Dedifferentiated amniotic fluid mesenchymal stem cell (primary cell): Measurements from ENCODE around the gene ESYT3.
"Not testable (repeated sequence)": the region's sequence is repeated elsewhere in the genome, so short reads cannot be mapped to it uniquely, and the experiment has no call there.

Experiments used
- DNase-seq: peaks from one replicate; pipeline ENCODE4 v3.0.0-alpha.2; 2016; ENCODE audit errors: extremely low spot score

Gene ESYT3

GRCh38 chr3:138461896-138462295 lies 27.5 kb downstream of the ESYT3 start:
- DNase-seq: no peak

GRCh38 chr3:138463724-138464490 lies 29.5 kb downstream of the ESYT3 start:
- DNase-seq: no peak

GRCh38 chr3:138464491-138464860 lies 30.1 kb downstream of the ESYT3 start:
- DNase-seq: no peak

- no peak for DNase-seq
Observed at GRCh38 chr3:138465451-138465850, 31.0 kb downstream of the ESYT3 start.

GRCh38 chr3:138465925-138466324 lies 31.5 kb downstream of the ESYT3 start:
- DNase-seq: no peak

- no peak for DNase-seq
Observed at GRCh38 chr3:138467931-138468330, 33.5 kb downstream of the ESYT3 start.

- no peak for DNase-seq
Observed at GRCh38 chr3:138468451-138468850, 34.0 kb downstream of the ESYT3 start.

- no peak for DNase-seq
Observed at GRCh38 chr3:138468886-138469285, 34.5 kb downstream of the ESYT3 start.

- no peak for DNase-seq
Observed at GRCh38 chr3:138469874-138470273, 35.5 kb downstream of the ESYT3 start.

- no peak for DNase-seq
Observed at GRCh38 chr3:138470687-138471086, 36.3 kb downstream of the ESYT3 start.

- DNase-seq: no peak
Observed at GRCh38 chr3:138471481-138471880, 37.1 kb downstream of the ESYT3 start.

- no peak for DNase-seq
Observed at GRCh38 chr3:138472141-138472825, 37.9 kb downstream of the ESYT3 start.

- no peak for DNase-seq
Observed at GRCh38 chr3:138473391-138473790, 39.0 kb downstream of the ESYT3 start.

GRCh38 chr3:138474163-138474562 lies 39.7 kb downstream of the ESYT3 start:
- DNase-seq: no peak

- no peak for DNase-seq
Observed at GRCh38 chr3:138476526-138476925, 42.1 kb downstream of the ESYT3 start.

GRCh38 chr3:138477120-138477519 lies 42.7 kb downstream of the ESYT3 start:
- DNase-seq: no peak

- DNase-seq: no peak
Observed at GRCh38 chr3:138477801-138478200, 43.4 kb downstream of the ESYT3 start.

GRCh38 chr3:138479438-138479863 lies 45.0 kb downstream of the ESYT3 start:
- DNase-seq: no peak

- not testable (repeated sequence) for DNase-seq
Observed at GRCh38 chr3:138484672-138485071, 50.3 kb downstream of the ESYT3 start.

GRCh38 chr3:138486580-138486979 lies 52.2 kb downstream of the ESYT3 start:
- not testable (repeated sequence) for DNase-seq

GRCh38 chr3:138491971-138492370 lies 57.6 kb downstream of the ESYT3 start:
- no peak for DNase-seq

GRCh38 chr3:138492980-138493675 lies 58.7 kb downstream of the ESYT3 start:
- no peak for DNase-seq
